ENCODE measurements around the gene KCNK7.

KCNK7 gene

GRCh38 chr11:65609229-65609628 is 13.6 kb upstream of the KCNK7 start:
- Histone ChIP-seq H3K36me3 (ENCODE audit: control insufficient read depth, insufficient read depth, low read length) (no peaks in the 10 kb centered on the region), H2AFZ (no peak overlapping the region), H3K4me1 (no peaks in the 10 kb centered on the region), H3K4me3 (ENCODE audit: low read depth, low read length) (no peak overlapping the region), H3K9me3 (ENCODE audit: control insufficient read depth, low read length) (no peaks in the 10 kb centered on the region), H3K4me2 (ENCODE audit: low read length) (no peak overlapping the region), H3K27me3 (ENCODE audit: control insufficient read depth, insufficient read depth, low read length) (no peaks in the 10 kb centered on the region), H3K79me2 (no peaks in the 10 kb centered on the region), H3K27ac (no peak overlapping the region), H3K9ac (no peak overlapping the region)
- TF ChIP-seq, protein P1, sequence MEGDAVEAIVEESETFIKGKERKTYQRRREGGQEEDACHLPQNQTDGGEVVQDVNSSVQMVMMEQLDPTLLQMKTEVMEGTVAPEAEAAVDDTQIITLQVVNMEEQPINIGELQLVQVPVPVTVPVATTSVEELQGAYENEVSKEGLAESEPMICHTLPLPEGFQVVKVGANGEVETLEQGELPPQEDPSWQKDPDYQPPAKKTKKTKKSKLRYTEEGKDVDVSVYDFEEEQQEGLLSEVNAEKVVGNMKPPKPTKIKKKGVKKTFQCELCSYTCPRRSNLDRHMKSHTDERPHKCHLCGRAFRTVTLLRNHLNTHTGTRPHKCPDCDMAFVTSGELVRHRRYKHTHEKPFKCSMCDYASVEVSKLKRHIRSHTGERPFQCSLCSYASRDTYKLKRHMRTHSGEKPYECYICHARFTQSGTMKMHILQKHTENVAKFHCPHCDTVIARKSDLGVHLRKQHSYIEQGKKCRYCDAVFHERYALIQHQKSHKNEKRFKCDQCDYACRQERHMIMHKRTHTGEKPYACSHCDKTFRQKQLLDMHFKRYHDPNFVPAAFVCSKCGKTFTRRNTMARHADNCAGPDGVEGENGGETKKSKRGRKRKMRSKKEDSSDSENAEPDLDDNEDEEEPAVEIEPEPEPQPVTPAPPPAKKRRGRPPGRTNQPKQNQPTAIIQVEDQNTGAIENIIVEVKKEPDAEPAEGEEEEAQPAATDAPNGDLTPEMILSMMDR (IDR thresholded peaks at IDR 0.05) = no peak

DNA sequence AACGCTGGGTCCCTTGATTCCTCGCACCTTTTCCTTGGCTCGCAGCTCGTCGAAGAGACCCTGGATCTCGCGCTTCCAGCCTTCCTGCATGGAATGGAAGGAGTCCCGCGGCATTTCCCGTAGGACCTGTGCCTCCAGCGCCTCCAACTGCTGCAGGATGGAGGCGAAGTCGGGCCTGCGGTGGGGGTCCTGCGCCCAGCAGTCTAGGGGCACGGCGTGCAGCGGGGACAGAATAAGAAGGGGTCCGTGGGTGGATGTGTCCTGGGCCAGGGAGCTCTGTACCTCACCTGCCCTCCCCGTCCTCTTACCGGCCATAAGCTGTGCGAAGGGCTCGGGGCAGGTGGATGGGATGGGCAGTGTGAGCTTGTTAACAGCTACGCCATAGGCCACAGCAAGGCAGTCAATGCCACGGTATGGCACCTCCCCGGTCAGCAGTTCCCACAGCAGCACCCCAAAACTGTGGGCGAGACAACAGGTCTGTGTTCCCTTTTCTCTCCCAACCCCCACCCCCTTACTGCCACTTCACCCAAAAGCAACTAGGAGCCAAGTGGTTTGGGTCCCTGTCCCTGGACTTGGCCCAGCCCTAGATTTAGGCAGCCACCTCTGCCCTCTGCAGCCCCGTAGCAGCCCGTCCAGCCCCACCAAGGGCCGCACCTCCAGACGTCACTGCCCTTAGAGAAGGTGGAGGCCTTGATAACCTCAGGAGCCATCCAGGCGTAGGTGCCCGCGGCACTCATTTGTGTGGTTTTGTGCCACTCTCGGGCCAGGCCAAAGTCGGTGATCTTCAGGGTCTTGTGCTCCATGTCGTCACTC is 12.2 kb upstream of the KCNK7 start:
- H3K9ac ChIP-seq = no peak overlapping the region
- no peak overlapping the region for H3K27ac ChIP-seq
- no peaks in the 10 kb centered on the region for H3K79me2 ChIP-seq
- H3K4me2 ChIP-seq (ENCODE audit: low read length) = no peak overlapping the region
- no peaks in the 10 kb centered on the region for H3K9me3 ChIP-seq (ENCODE audit: control insufficient read depth, low read length)
- H3K4me1 ChIP-seq = no peaks in the 10 kb centered on the region
- no peak overlapping the region for H3K4me3 ChIP-seq (ENCODE audit: low read depth, low read length)
- H3K27me3 ChIP-seq (ENCODE audit: control insufficient read depth, insufficient read depth, low read length) = no peaks in the 10 kb centered on the region
- TF ChIP-seq, protein P1 (IDR thresholded peaks at IDR 0.05) = no peak
- H3K36me3 ChIP-seq (ENCODE audit: control insufficient read depth, insufficient read depth, low read length) = no peaks in the 10 kb centered on the region
- no peak overlapping the region for H2AFZ ChIP-seq

- Histone ChIP-seq H3K36me3 (ENCODE audit: control insufficient read depth, insufficient read depth, low read length) (no peaks in the 10 kb centered on the region), H3K79me2 (no peaks in the 10 kb centered on the region), H3K9me3 (ENCODE audit: control insufficient read depth, low read length) (no peaks in the 10 kb centered on the region), H3K4me1 (no peaks in the 10 kb centered on the region), H3K27ac (peak overlapping the region; percentile 42), H3K4me3 (ENCODE audit: low read depth, low read length) (no peak overlapping the region), H3K4me2 (ENCODE audit: low read length) (no peak overlapping the region), H3K27me3 (ENCODE audit: control insufficient read depth, insufficient read depth, low read length) (no peaks in the 10 kb centered on the region), H3K9ac (no peak overlapping the region), H2AFZ (no peak overlapping the region)
- TF ChIP-seq, protein P1 (IDR thresholded peaks at IDR 0.05) = no peak
These were observed 11.4 kb upstream of the KCNK7 start for GRCh38 chr11:65606876-65607613.

DNA sequence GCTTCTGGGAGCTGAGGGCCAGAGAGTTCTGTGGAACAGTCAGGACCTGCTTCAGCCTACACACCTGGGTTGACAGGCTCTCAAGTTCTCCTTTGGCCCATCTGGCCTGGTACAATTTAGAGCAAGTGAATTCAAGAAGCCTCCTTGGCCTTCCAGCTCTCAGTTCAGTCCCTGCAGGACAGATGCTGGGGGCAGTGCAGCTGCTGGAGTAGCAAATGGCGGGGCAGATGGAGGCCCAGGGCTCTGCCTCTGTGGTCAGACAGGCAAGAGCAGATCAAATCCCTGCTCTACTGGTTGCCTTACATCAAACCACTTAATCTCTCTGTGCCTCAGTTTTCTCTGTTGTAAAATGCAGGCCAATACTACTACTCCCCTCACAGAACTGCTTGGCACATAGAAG is 8.7 kb upstream of the KCNK7 start:
- Histone ChIP-seq H3K9ac (no peak overlapping the region), H2AFZ (no peak overlapping the region), H3K36me3 (ENCODE audit: control insufficient read depth, insufficient read depth, low read length) (no peaks in the 10 kb centered on the region), H3K4me1 (no peaks in the 10 kb centered on the region), H3K79me2 (no peaks in the 10 kb centered on the region), H3K4me3 (ENCODE audit: low read depth, low read length) (no peak overlapping the region), H3K9me3 (ENCODE audit: control insufficient read depth, low read length) (no peaks in the 10 kb centered on the region), H3K27me3 (ENCODE audit: control insufficient read depth, insufficient read depth, low read length) (no peaks in the 10 kb centered on the region), H3K27ac (no peak overlapping the region), H3K4me2 (ENCODE audit: low read length) (no peak overlapping the region)
- TF ChIP-seq, protein P1 (IDR thresholded peaks at IDR 0.05) = no peak
